RWPE2 (cell line): ENCODE results near the gene STEAP3.

ENCODE experiments used
- ATAC-seq: fragments of 200-7000 bp; cut with Tn5 transposase; 3 replicates; pipeline ENCODE4 v1.9.1; 2021; ENCODE audit warnings: low read depth
- DNase-seq: peaks from one replicate; pipeline ENCODE4 v3.0.0-alpha.2; 2020; ENCODE audit warnings: low spot score
- H3K27ac ChIP-seq: fragments of 450-650 bp; 2 replicates; pipeline ENCODE4 v1.5.1; 2017; ENCODE audit warnings: mild to moderate bottlenecking; ENCODE audit not compliant: poor library complexity, severe bottlenecking
- H3K27me3 ChIP-seq: fragments of 250-450 bp; sonication (Bioruptor Pico); 2 replicates; pipeline ENCODE4 v1.5.1; 2021; ENCODE audit warnings: mild to moderate bottlenecking, moderate library complexity; ENCODE audit not compliant: insufficient read depth, poor library complexity, severe bottlenecking
- H3K36me3 ChIP-seq: fragments of 250-450 bp; sonication (Bioruptor Pico); 2 replicates; pipeline ENCODE4 v1.5.1; 2020; ENCODE audit warnings: low read depth, mild to moderate bottlenecking, moderate library complexity
- H3K4me1 ChIP-seq: fragments of 250-450 bp; sonication (Bioruptor Pico); 2 replicates; pipeline ENCODE4 v1.5.1; 2021; ENCODE audit warnings: mild to moderate bottlenecking, moderate library complexity; ENCODE audit not compliant: insufficient read depth, poor library complexity, severe bottlenecking
- H3K4me3 ChIP-seq: fragments of 250-450 bp; sonication (Bioruptor Pico); 2 replicates; pipeline ENCODE4 v1.5.1; 2021; ENCODE audit warnings: mild to moderate bottlenecking, moderate library complexity; ENCODE audit not compliant: severe bottlenecking
- H3K9me3 ChIP-seq: fragments of 250-450 bp; sonication (Bioruptor Pico); 2 replicates; pipeline ENCODE4 v1.5.1; 2021; ENCODE audit warnings: mild to moderate bottlenecking, moderate library complexity; ENCODE audit not compliant: severe bottlenecking
- TF ChIP-seq, protein P1 (sequence below): fragments of 450-650 bp; IDR thresholded peaks from one replicate; pipeline ENCODE4 v1.5.1; 2017; ENCODE audit warnings: mild to moderate bottlenecking, moderate library complexity; ENCODE audit not compliant: poor library complexity, severe bottlenecking

Gene STEAP3

DNA sequence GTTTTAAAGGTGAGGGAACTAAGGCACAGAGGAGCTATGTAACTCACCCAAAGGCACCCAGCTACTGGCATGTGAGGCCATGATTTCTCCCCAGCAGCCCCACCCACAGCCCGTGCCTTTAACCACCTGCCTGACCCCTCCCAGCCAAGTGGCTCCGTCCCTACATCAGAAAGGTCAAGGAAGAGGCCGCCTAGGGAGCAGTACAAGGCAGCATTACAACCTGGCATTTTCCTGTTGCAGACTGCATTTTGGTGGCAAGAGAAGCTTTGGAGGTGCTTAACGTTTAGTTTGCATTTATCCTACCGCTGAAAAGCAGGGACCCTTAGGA lies 17.5 kb downstream of the STEAP3 start:
- ATAC-seq (no peak), DNase-seq (no peak)
- Histone ChIP-seq H3K27ac (peak overlapping the region; percentile 25), H3K36me3 (peaks cover 7% of the 10 kb centered on the region; the same call in 1 of the 2 replicates), H3K4me3 (no peak overlapping the region), H3K27me3 (no peaks in the 10 kb centered on the region), H3K4me1 (peaks cover 13% of the 10 kb centered on the region), H3K9me3 (no peaks in the 10 kb centered on the region)
- TF ChIP-seq, protein P1, sequence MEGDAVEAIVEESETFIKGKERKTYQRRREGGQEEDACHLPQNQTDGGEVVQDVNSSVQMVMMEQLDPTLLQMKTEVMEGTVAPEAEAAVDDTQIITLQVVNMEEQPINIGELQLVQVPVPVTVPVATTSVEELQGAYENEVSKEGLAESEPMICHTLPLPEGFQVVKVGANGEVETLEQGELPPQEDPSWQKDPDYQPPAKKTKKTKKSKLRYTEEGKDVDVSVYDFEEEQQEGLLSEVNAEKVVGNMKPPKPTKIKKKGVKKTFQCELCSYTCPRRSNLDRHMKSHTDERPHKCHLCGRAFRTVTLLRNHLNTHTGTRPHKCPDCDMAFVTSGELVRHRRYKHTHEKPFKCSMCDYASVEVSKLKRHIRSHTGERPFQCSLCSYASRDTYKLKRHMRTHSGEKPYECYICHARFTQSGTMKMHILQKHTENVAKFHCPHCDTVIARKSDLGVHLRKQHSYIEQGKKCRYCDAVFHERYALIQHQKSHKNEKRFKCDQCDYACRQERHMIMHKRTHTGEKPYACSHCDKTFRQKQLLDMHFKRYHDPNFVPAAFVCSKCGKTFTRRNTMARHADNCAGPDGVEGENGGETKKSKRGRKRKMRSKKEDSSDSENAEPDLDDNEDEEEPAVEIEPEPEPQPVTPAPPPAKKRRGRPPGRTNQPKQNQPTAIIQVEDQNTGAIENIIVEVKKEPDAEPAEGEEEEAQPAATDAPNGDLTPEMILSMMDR, result no peak

DNA sequence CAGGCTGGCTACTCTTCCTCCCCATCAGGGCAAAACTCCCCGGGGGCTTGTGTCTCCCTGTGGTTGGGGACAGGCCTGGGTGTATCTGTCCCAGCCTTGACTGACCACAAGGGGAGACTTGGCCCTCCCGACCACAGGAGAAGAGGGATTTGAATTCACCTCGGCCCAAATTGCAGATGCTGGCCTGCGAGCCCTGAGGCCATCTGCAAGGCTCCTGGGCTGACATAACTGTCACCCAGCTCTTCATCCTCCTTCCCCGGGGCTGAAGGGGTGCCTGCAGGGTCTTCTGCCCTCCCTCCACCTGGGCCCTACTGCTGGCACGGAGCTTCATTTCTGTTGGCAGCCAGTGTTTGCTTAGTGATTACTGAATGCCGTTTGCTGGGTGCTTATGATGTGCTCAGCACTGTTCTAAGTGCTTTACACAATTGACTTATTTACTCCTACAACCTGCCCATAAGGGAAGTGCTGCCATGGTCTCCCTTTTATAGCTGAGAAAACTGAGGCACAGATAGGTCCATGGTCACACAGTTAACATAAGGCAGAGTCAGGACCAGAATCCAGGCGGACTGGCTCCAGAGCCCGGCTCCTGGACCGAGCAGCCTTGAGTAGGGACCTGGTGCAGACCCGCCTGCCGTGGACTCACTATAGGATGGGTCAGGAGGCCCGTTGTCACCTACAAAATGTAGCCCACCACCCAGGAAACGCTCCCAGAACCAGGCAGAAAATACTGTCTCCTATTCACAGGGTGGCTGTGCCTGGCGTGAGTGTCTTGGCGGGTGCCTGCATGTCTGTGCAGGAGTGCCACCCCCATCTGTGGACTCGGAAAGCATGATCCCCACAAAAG lies 18.9 kb downstream of the STEAP3 start:
- Histone ChIP-seq H3K4me1 (peaks cover 13% of the 10 kb centered on the region), H3K4me3 (no peak overlapping the region), H3K27ac (no peak overlapping the region), H3K9me3 (no peaks in the 10 kb centered on the region), H3K27me3 (no peaks in the 10 kb centered on the region), H3K36me3 (peaks cover 11% of the 10 kb centered on the region; the same call in 1 of the 2 replicates)
- DNase-seq (no peak), ATAC-seq (no peak)
- TF ChIP-seq, protein P1, result no peak

DNA sequence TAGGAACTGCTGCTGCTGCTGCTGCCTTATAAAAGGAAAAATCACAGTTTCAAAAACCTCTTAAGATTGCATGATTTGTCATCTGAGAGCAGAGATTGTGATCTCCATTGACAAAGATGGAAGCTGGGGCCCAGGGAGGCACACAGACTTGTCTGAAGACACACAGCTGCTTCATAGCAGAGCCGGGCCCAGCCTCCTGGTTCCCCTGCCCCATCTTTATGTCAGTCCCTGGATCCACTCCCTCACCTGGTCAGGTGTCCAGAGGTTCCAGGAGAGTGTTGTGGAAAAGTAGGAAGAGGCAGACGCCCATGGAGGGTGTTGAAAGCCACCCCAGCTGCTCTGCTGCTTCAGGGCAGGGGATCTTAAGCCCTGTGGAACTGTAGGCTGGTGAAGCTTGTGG lies 20.0 kb downstream of the STEAP3 start:
- TF ChIP-seq, protein P1, result no peak
- Histone ChIP-seq H3K9me3 (no peaks in the 10 kb centered on the region), H3K27ac (no peak overlapping the region), H3K4me3 (no peak overlapping the region), H3K36me3 (peaks cover 11% of the 10 kb centered on the region; the same call in 1 of the 2 replicates), H3K4me1 (peaks cover 16% of the 10 kb centered on the region), H3K27me3 (no peaks in the 10 kb centered on the region)
- DNase-seq, result no peak
- no peak for ATAC-seq

DNA sequence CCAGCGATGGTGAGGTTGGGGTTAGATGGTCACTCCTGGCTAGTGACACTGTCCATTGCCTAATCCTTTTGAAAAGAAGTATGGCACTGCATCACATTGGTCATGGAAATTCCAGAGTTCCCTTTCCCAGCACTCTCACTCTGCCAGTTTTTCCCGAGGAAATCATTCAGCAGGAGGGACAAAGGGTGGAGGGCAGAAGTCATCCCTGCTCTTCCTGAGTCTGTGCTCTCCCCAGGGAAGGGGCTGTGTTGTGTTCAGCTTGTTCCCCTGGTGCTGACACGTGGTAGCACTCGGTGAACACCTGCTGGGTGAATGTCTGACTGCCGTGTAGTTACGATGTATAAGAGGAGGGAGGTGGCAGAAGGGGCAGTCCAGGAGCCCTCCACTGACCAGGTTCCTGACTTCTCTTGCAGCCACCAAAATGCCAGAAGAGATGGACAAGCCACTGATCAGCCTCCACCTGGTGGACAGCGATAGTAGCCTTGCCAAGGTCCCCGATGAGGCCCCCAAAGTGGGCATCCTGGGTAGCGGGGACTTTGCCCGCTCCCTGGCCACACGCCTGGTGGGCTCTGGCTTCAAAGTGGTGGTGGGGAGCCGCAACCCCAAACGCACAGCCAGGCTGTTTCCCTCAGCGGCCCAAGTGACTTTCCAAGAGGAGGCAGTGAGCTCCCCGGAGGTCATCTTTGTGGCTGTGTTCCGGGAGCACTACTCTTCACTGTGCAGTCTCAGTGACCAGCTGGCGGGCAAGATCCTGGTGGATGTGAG lies 21.6 kb downstream of the STEAP3 start:
- H3K4me1 ChIP-seq, result peaks cover 9% of the 10 kb centered on the region
- H3K27ac ChIP-seq, result no peak overlapping the region
- H3K4me3 ChIP-seq, result no peak overlapping the region
- H3K27me3 ChIP-seq, result no peaks in the 10 kb centered on the region
- TF ChIP-seq, protein P1, result no peak
- H3K9me3 ChIP-seq, result no peaks in the 10 kb centered on the region
- DNase-seq (no peak), ATAC-seq (no peak)
- H3K36me3 ChIP-seq, result peaks cover 14% of the 10 kb centered on the region; the same call in 1 of the 2 replicates
